Stimulated activated CD8-positive, alpha-beta memory T cell treated with anti-CD3 and anti-CD28 coated beads, Interleukin-15, amount 100 ng/mL, for 1 hour (primary cell): ENCODE data around the gene OGA.
A peak's percentile ranks its signal among the peaks of the same experiment; 100 is the strongest.
"Not testable (repeated sequence)": the region's sequence is repeated elsewhere in the genome, so short reads cannot be mapped to it uniquely, and the experiment has no call there.

Experiments used
- DNase-seq: peaks from one replicate; pipeline ENCODE4 v3.0.0-alpha.2; 2020; ENCODE audit warnings: low read depth

The OGA gene

GRCh38 chr10:101797403-101798059 lies 20.7 kb downstream of the OGA start:
- DNase-seq, result no peak

- no peak for DNase-seq
Observed at GRCh38 chr10:101793526-101793925, 24.7 kb downstream of the OGA start.

- no peak for DNase-seq
Observed at GRCh38 chr10:101789686-101790085, 28.6 kb downstream of the OGA start.

GRCh38 chr10:101789231-101789630 lies 29.0 kb downstream of the OGA start:
- DNase-seq, result not testable (repeated sequence)

- DNase-seq, result no peak
Observed at GRCh38 chr10:101785801-101786200, 32.4 kb downstream of the OGA start.

GRCh38 chr10:101784558-101784957 lies 33.7 kb downstream of the OGA start:
- DNase-seq, result no peak

GRCh38 chr10:101783736-101784118 lies 34.5 kb downstream of the OGA start:
- no peak for DNase-seq

- DNase-seq, result peak; percentile 56
Observed at GRCh38 chr10:101782811-101783735, 35.2 kb downstream of the OGA start, which contains the start of gene NPM3. TSS of gene NPM3 (minus strand) at chr10:101783446. CDS start at chr10:101783390, 56 bp downstream.

GRCh38 chr10:101781984-101782810 lies 36.0 kb downstream of the OGA start:
- no peak for DNase-seq

GRCh38 chr10:101781655-101781983 lies 36.6 kb downstream of the OGA start:
- DNase-seq, result no peak

GRCh38 chr10:101780818-101781654 lies 37.2 kb downstream of the OGA start:
- DNase-seq, result peak; percentile 55

- no peak for DNase-seq
Observed at GRCh38 chr10:101780187-101780817, 37.9 kb downstream of the OGA start.

GRCh38 chr10:101779544-101780186 lies 38.6 kb downstream of the OGA start:
- peak; percentile 69 for DNase-seq

- no peak for DNase-seq
Observed at GRCh38 chr10:101778781-101779543, 39.3 kb downstream of the OGA start.

- no peak for DNase-seq
Observed at GRCh38 chr10:101778151-101778780, 40.0 kb downstream of the OGA start.

- no peak for DNase-seq
Observed at GRCh38 chr10:101777619-101778145, 40.6 kb downstream of the OGA start.

- DNase-seq, result no peak
Observed at GRCh38 chr10:101776161-101776817, 42.0 kb downstream of the OGA start.
